GM18873 (cell line): ENCODE measurements around the gene FOXO6.
"Not testable (repeated sequence)": the region's sequence is repeated elsewhere in the genome, so short reads cannot be mapped to it uniquely, and the experiment has no call there.

Experiments
- ATAC-seq: cut with Tn5 transposase; IDR thresholded peaks from one replicate; pipeline ENCODE4 v1.9.1; 2021; ENCODE audit warnings: mild to moderate bottlenecking, moderate library complexity, moderate number of reproducible peaks; ENCODE audit not compliant: unreplicated experiment, low FRiP score

The FOXO6 gene

GRCh38 chr1:41328780-41329640 is 32.2 kb upstream of the FOXO6 start:
- ATAC-seq, result no peak

DNA sequence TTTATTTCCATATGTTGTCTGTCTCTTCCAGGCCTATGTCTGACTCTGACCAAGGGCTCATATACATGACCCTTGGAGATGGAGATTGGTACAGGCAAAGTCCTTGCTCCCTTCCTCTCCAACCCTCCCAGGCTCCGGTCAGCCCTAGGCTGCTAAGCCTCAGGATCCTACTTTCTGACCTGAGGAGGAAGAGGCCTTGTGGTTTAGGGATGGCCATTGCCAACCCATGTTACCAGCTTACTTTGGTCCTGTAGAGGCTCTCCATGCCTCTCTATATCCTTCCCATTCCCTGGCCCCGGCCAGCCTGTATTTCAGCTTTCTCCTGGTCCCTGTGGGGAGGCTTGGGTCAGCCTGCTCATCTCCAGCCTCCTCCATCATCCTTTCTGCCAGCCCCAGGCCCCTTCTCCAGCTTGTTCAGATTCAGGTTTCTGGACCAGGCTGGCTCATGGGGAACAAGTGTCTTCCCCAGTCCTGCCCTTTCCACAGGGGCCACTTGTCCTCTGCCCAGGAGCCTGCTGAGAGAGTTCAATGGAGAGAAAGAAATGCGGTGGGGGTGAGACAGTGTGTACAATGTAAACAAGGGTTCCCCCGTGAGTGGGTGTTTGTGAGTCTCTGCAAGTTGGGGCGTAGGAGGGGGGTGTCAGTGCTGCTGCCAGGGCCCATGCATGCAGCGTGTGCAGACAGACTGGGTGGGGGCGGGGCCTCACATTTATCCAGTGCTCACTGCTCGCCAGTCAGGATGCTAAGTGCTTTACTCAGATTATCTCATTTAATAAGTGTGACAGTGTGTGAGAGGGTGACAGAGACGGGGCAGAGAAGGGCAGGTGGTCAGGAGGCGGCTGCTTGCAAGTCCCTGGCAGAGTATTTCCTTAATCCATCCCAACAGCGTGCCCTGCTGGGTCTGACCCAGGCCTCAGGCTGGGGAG is 31.3 kb upstream of the FOXO6 start:
- ATAC-seq, result no peak

DNA sequence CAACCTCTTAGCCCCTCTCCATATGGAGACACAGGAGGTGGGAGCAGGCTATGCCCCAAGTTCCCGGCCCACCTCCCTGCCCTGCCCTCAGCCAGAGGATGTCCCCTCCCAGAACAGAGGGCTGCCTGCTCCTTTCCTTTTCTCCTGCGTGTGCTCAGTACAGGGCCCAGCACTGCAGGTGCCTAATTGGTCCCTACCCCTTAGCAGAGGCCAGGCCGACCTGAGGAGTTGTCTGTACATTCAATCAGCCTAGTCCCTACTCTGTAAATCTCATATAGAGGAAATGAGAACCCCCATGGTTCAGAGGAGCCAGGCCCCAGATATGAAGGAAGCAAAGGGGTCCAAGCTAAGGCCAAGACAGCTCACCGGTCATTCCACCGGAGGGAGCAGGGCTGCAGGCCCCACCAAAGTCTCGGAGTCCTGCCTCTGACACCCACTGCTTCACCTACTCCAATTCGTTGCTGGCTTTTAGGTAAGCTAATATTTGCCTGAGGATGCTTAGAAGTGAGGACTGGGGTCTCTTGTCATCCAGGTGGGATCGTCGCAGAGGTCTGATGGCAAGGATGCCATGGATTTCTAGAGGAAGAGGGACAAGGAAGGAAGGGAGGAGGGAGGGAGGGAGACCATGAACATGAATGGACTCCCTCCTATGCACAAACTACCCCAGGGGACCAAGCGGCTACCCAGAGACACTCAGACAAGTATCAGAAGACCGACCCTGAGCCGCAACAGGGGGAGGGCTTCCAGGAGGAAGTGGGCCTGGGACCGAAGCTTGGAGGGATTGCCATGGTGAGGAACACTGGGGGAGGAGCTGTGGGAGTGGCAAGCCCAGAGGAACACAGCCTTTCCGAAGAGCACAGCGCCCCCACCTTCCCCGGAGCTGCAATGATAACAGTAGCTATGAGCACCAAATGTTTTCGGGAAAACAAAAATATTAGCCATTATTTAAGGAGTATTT is 30.4 kb upstream of the FOXO6 start:
- no peak for ATAC-seq

DNA sequence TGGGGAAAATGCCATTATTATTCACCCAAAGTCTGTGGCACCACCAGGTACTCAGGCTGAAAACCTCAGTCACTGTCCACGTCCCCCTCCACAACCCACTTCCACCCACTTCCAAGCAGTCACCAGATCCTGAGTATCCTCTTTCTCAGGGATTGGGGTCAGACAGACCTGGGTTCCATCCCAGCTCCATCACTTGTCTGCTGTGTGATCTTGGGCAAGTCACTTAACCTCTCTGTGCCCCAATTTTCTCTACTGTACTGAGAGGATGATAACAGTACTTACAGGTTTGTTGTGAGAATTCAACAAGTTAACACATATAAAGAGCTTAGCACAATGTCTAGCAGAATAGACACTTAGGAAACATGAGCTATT is 29.7 kb upstream of the FOXO6 start:
- no peak for ATAC-seq

- ATAC-seq, result not testable (repeated sequence)
Measured at GRCh38 chr1:41332161-41332560, 29.1 kb upstream of the FOXO6 start.

DNA sequence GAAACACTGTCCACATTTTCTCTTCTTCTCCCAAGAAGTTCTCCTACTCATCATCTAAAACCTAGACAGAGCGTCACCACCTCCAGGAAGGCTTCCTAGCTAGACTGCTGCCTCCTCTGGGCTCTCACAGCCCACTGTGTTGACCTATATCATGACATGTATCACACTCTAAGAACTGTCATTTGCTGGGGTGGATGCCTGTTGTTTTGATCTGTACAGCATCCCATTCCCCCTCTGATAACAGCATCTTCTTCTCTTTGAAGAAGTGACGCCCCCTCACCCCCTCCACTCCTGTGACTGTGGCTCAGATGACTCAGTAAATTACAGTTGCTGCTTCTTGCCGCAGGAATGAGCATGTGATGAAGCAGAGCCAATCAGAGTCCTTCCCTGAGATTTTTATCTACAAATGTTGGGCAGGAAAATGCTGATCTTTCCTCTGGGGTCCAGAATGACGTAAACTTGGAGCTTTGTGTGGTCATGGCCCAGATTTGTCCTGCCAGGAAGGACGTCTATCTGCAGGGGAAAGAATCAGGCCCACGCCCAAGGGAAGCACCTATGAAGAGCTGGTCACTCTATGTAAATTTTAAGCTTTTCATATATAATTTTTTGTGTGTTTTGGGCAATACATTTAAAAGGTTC is 28.0 kb upstream of the FOXO6 start:
- ATAC-seq, result no peak

- ATAC-seq, result no peak
Measured at GRCh38 chr1:41338820-41339219, 22.4 kb upstream of the FOXO6 start.

- no peak for ATAC-seq
Measured at GRCh38 chr1:41340655-41341364, 20.4 kb upstream of the FOXO6 start.

- ATAC-seq, result no peak
Measured at GRCh38 chr1:41341365-41341683, 19.9 kb upstream of the FOXO6 start.

- no peak for ATAC-seq
Measured at GRCh38 chr1:41341772-41342562, 19.3 kb upstream of the FOXO6 start.

GRCh38 chr1:41342774-41343355 is 18.4 kb upstream of the FOXO6 start:
- no peak for ATAC-seq

GRCh38 chr1:41343790-41344699 is 17.2 kb upstream of the FOXO6 start:
- ATAC-seq, result no peak

GRCh38 chr1:41344708-41345159 is 16.5 kb upstream of the FOXO6 start:
- ATAC-seq, result no peak

DNA sequence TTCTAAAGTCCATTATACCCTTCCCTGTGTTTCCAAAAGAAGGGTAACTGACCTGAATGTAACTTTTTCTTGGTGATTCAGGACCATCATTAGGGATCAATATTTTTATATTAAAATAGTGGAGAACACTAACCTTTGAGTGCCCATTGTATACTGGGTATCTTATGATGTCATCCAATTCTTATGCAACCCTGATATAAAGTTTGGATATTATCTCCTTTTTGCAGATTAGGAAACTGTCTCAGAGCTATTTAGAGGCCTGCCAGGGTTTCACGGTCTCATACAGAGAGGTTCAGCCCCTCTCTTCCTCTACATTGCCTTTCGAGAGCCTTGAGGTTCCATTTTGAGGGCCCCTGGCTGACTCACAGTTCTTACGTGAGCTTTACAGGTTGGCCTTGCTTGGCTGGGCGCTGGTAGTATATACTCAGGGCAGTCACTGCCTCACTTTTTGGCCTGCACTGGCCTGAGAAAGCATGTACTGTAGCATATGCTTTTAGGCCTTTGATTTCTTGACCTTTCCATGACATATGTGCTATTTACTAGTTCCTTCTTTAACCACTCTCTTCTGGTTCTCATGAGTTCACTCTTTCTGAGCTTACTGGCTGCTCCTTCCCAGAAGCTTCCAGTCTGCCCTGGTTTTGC is 15.7 kb upstream of the FOXO6 start:
- ATAC-seq, result no peak

DNA sequence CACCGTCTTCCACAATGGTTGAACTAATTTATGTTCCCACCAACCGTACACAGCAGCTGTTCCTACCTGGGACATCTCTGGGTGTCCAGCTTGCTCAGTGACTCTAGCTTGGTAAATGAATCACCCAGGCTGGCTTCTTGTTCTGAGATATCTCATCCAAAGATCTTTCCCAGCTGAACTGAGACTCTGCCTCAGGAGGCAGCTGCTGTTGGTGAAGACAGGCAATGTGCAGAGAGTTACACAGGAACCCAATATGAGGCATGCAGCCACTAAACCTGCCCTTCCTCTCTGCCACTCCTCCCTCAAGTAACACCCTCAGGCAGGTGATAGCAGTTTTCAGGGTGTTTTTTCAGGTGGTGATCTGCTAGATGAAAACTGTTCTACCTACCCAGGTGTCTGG is 14.0 kb upstream of the FOXO6 start:
- no peak for ATAC-seq

DNA sequence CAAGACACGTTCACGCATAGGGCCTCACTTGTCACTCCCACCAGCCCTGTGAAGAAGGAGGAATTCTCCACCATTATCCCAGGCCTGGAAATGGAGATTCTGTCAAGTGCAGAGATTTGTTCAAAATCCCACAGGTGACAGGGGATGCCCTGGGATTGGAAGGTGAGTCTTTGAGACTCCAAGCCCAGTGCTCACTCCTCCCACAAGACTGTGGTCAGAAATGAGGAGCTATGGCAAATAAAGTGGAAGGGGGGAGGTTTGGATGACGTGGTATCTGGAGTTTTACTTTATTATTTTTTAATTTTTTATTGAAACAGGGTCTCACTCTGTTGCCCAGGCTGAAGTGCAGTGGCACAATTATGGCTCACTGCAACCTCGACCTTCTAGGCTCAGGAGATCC is 12.8 kb upstream of the FOXO6 start:
- ATAC-seq, result no peak
